ENCODE measurements around the gene MRPL20.

DNA sequence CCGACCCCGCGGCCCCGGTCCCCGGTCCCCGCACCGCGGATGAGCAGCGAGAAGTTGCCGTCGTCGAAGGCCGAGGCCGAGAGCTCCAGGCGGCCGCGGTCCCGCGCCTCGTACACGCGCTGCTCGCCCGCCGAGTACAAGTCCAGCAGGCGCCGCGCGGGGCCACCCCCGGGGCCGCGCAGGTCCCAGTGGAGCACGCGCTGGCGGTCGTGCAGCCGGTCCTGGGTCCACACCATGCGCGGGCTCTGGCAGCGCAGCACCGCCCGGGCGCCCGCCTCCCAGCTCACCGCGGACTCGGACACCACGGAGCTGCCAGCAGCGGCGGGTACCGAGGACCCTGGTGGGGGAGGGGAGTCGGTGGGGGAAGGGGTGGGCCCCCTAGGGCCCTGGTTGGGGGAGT, 51.7 kb downstream of the MRPL20 start:
- TF ChIP-seq, protein P1, sequence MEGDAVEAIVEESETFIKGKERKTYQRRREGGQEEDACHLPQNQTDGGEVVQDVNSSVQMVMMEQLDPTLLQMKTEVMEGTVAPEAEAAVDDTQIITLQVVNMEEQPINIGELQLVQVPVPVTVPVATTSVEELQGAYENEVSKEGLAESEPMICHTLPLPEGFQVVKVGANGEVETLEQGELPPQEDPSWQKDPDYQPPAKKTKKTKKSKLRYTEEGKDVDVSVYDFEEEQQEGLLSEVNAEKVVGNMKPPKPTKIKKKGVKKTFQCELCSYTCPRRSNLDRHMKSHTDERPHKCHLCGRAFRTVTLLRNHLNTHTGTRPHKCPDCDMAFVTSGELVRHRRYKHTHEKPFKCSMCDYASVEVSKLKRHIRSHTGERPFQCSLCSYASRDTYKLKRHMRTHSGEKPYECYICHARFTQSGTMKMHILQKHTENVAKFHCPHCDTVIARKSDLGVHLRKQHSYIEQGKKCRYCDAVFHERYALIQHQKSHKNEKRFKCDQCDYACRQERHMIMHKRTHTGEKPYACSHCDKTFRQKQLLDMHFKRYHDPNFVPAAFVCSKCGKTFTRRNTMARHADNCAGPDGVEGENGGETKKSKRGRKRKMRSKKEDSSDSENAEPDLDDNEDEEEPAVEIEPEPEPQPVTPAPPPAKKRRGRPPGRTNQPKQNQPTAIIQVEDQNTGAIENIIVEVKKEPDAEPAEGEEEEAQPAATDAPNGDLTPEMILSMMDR (IDR thresholded peaks at IDR 0.05) = no peak
- no peak for TF ChIP-seq EZH2 (IDR thresholded peaks at IDR 0.05)

Data from neural progenitor cell (in vitro differentiated cells).